MM.1S (cell line): ENCODE data around the gene MSI2.

Experiments
- EZH2 ChIP-seq: fragments of 300-600 bp; sonication (generic); optimal IDR thresholded peaks from 2 replicates; pipeline ENCODE3; 2017; ENCODE audit warnings: low read depth, mild to moderate bottlenecking, antibody characterized with exemption, low read length, mixed read lengths
- EZH2phosphoT487 ChIP-seq: fragments of 300-600 bp; sonication (generic); IDR thresholded peaks from 2 replicates; pipeline ENCODE4 v1.6.1; 2018; ENCODE audit warnings: antibody characterized with exemption, low read length
- TF ChIP-seq, protein P1 (sequence below): fragments of 300-600 bp; sonication (generic); IDR thresholded peaks from 2 replicates; pipeline ENCODE4 v1.5.1; 2016; ENCODE audit warnings: antibody characterized with exemption, low read length, mixed read lengths

DNA sequence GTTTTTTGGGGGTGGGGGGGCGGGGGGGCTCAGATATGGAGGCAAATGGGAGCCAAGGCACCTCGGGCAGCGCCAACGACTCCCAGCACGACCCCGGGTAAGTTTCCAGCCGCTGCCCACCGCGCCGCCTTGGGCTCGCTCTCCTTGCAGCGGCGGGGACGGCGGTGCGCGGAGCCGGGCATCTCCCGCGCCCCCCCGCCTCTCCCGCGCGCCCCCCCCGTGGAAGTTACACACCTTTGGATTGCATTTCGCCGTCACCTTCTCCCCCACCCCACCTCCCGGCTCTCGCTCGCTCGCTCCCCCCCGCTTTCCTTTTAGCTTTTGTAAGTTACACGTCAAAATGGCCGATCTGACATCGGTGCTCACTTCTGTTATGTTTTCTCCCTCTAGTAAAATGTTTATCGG, 387 bp downstream of the MSI2 start:
- no peak for TF ChIP-seq EZH2phosphoT487
- TF ChIP-seq, protein P1, sequence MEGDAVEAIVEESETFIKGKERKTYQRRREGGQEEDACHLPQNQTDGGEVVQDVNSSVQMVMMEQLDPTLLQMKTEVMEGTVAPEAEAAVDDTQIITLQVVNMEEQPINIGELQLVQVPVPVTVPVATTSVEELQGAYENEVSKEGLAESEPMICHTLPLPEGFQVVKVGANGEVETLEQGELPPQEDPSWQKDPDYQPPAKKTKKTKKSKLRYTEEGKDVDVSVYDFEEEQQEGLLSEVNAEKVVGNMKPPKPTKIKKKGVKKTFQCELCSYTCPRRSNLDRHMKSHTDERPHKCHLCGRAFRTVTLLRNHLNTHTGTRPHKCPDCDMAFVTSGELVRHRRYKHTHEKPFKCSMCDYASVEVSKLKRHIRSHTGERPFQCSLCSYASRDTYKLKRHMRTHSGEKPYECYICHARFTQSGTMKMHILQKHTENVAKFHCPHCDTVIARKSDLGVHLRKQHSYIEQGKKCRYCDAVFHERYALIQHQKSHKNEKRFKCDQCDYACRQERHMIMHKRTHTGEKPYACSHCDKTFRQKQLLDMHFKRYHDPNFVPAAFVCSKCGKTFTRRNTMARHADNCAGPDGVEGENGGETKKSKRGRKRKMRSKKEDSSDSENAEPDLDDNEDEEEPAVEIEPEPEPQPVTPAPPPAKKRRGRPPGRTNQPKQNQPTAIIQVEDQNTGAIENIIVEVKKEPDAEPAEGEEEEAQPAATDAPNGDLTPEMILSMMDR, result no peak
- TF ChIP-seq EZH2, result no peak
